ENCODE results near the gene EVX2.

- no peak for TF ChIP-seq CTCF (IDR thresholded peaks at IDR 0.05; ENCODE audit: low read depth, low read length, poor library complexity, severe bottlenecking)
- no peak for TF ChIP-seq EZH2phosphoT487 (IDR thresholded peaks at IDR 0.05; ENCODE audit: borderline replicate concordance, low read length)
Observed at GRCh38 chr2:176112375-176113302, 28.9 kb upstream of the EVX2 start.
